ENCODE measurements around the gene ADH1C. TPM values are rescaled to one million over a fixed set of nuclear protein-coding genes. Genes with fewer than 3 reads are reported as not detected.
"Not testable (repeated sequence)": the region's sequence is repeated elsewhere in the genome, so short reads cannot be mapped to it uniquely, and the experiment has no call there.

ADH1C gene
- total and polyA plus RNA-seq, 10 donors, result 0.60 to 2.3 (median 1.0) TPM; not detected in 4

DNA sequence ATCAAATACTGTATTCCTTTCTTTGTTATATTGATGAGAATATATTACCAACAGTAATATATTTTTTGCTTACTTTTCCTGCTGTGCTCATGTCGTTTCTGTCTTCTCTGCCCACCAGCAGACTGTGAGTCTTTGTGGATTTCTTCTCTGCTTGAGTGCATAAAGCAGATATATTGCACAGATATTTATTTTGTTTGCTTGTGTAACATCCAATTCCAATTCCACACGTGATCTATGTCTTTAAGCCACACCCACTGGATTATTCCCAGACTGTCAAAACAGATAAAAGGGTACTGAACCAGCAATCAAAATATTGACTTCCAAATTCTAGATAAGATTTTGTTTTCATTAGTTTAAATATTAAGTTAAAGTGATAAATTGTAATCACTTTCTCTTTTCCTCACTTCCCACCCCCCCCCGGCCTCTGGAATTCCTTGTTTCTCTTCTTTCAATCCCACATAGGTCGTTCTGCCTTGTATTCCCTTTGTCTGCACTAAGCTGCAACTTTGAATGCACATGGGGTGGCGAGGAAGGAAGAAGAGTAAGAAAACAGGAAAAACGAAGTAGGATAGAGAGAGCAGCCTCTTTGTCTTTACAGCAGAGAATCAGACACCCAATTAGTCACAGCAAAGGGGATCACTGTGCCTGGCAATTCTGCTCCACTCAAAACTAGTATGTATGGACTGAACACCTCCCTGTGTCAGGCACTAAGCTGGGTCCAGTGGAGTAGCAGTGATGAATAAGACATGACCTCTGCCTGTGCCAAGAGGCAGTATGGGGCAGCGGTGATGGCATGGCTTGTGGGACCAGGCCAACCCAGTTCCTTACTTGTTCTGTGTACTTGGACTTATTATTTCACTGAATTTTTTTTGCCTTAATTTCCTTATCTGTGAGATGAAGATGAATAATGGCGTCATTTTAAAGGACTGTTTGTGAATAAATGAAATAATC lies 31.0 kb downstream of the ADH1C start, which contains the start of gene ADH1B:
ADH1B (minus strand) TSS at position 161 of the 951 bp plus-strand sequence; CDS start at position 91, 70 bp downstream.
- peak within 1 kb of the TSS in 6 of 8 donors; percentile 0 to 49 (median 26) for H3K4me3 ChIP-seq
- no peaks in the 10 kb centered on the region for H3K4me1 ChIP-seq
- H3K27me3 ChIP-seq (replicated peaks in 1 of 7), result no peaks in the 10 kb centered on the region
- no peaks in the 10 kb centered on the region for H3K36me3 ChIP-seq
- peaks cover 0 to 3% (median 0%) of the 10 kb centered on the region in 8 donors for H3K9me3 ChIP-seq
- DNase-seq, result no peak
- TF ChIP-seq POLR2AphosphoS5 (IDR thresholded peaks at IDR 0.05) (no peak), POLR2A (IDR thresholded peaks at IDR 0.05) (no peak), CTCF (IDR thresholded peaks at IDR 0.05 in 8 of 11, conservative IDR thresholded peaks at IDR 0.05 in 3 of 11) (no peak)
- WGBS, 5 donors, result 42 to 59% (median 47%) methylated on average over 8 of the region's 8 CpGs
- H3K27ac ChIP-seq, result peak within 1 kb of the TSS in 5 of 8 donors; percentile 14 to 50 (median 28)
- intact Hi-C loops (cut with DNase I; ENCODE audit: low total_unique reads), result no loop called here

DNA sequence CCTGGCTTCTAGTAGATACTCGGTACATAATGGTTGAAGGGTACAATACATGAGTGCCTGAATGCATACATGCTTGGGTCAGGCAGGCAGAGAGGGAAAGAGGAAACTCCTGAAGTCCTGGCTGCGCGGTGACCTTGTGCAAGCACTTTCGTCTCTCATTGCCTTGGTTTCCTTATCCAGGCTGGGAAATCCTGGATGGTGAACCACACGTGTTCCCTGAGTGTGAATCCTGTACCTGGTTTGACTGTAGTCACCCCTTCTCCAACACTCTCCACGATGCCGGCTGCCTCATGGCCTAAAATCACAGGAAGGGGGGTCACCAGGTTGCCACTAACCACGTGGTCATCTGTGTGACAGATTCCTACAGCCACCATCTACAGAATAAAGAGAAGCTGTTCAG lies 34.7 kb downstream of the ADH1C start:
- H3K9me3 ChIP-seq; H3K27me3 ChIP-seq (replicated peaks in 1 of 7); DNase-seq; intact Hi-C loops (cut with DNase I; ENCODE audit: low total_unique reads); H3K36me3 ChIP-seq; H3K4me1 ChIP-seq: not testable (repeated sequence)
- WGBS, 5 donors, result 80 to 86% (median 82%) methylated on average over 8 of the region's 8 CpGs
- peak overlapping the region in 3 of 8 donors; percentile 12 to 50 (median 29) for H3K27ac ChIP-seq
- H3K4me3 ChIP-seq, result peak overlapping the region in 2 of 8 donors; percentile 41 to 49

DNA sequence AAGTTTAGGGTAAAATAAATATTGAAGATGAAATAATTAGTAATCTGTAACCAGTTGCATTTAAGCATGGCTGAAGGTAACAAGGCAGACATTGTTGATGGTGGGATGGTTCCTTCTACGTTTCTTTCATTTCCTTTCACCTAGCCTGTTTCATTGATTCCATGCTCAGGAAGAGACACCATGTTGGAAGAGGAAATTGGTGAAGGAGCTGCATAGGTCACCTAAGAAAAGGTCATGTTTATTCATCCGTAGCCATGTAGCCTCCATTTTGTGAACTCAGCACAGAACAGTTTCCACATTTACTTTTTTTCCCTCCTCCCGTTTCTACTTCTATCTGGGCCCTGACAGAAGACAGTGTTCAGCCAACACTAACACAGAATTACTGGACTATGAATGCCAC lies 35.2 kb downstream of the ADH1C start:
- intact Hi-C loops (cut with DNase I; ENCODE audit: low total_unique reads), result no loop called here
- no peaks in the 10 kb centered on the region for H3K4me1 ChIP-seq
- peak overlapping the region in 3 of 8 donors; percentile 12 to 50 (median 29) for H3K27ac ChIP-seq
- H3K4me3 ChIP-seq, result peak overlapping the region in 2 of 8 donors; percentile 0 to 49
- no peaks in the 10 kb centered on the region for H3K9me3 ChIP-seq
- no peak for TF ChIP-seq CTCF (IDR thresholded peaks at IDR 0.05 in 8 of 11, conservative IDR thresholded peaks at IDR 0.05 in 3 of 11)
- TF ChIP-seq POLR2A (IDR thresholded peaks at IDR 0.05), result no peak
- H3K27me3 ChIP-seq (replicated peaks in 1 of 7), result no peaks in the 10 kb centered on the region
- no peak for DNase-seq
- WGBS, 5 donors, result 70 to 89% (median 79%) methylated on average over 3 of the region's 3 CpGs
- no peaks in the 10 kb centered on the region for H3K36me3 ChIP-seq

DNA sequence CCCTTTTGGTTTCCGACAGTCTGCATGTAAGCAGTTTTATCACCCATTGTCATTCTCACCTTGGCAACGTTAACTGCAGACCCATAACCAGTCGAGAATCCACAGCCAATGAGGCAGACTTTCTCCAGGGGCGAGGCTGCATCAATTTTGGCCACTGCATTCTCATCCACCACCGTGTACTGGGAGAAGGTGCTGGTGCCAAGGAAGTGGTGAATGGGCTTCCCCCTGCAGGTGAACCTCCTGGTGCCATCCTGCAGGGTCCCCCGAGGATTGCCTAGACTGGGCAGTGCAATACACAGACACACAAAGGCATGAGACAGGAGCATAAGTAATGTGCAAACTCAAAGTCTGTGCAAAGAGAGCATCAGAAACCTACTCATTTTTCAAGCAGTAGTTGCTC lies 36.7 kb downstream of the ADH1C start:
- Histone ChIP-seq H3K36me3 (no peaks in the 10 kb centered on the region), H3K27ac (no peak overlapping the region), H3K4me1 (no peaks in the 10 kb centered on the region), H3K4me3 (peak overlapping the region in 1 of 8 donors; percentile 33), H3K9me3 (no peaks in the 10 kb centered on the region), H3K27me3 (replicated peaks in 1 of 7) (no peaks in the 10 kb centered on the region)
- WGBS, 5 donors, result 78 to 84% (median 80%) methylated on average over 6 of the region's 6 CpGs
- intact Hi-C loops (cut with DNase I; ENCODE audit: low total_unique reads), result no loop called here
- DNase-seq, result no peak
- TF ChIP-seq POLR2A (IDR thresholded peaks at IDR 0.05) (no peak), CTCF (IDR thresholded peaks at IDR 0.05 in 8 of 11, conservative IDR thresholded peaks at IDR 0.05 in 3 of 11) (no peak), POLR2AphosphoS5 (IDR thresholded peaks at IDR 0.05) (no peak)

Measured in spleen (tissue), 11 donors.